ENCODE data around the gene FIGNL1.

DNA sequence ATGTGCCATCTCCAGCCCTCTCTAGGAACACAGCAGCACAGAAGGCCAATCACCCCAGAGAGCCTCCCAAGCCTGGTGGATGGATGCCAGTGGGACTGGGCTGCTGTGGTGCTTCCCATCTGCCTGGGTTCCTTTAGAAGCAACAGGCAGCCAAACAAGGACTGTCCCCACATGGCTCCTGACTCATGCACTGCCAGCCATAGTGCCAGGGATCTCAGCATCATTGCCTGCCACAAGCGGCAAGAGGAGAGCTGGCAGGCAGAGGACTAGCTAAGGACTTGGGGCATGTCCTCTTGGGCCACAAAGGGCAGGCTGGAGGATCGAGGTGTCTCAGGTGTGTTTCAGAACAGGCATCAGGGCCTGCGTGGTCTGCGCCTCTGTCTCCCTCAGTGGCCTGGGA lies 23.4 kb upstream of the FIGNL1 start:
- TF ChIP-seq, protein P1, sequence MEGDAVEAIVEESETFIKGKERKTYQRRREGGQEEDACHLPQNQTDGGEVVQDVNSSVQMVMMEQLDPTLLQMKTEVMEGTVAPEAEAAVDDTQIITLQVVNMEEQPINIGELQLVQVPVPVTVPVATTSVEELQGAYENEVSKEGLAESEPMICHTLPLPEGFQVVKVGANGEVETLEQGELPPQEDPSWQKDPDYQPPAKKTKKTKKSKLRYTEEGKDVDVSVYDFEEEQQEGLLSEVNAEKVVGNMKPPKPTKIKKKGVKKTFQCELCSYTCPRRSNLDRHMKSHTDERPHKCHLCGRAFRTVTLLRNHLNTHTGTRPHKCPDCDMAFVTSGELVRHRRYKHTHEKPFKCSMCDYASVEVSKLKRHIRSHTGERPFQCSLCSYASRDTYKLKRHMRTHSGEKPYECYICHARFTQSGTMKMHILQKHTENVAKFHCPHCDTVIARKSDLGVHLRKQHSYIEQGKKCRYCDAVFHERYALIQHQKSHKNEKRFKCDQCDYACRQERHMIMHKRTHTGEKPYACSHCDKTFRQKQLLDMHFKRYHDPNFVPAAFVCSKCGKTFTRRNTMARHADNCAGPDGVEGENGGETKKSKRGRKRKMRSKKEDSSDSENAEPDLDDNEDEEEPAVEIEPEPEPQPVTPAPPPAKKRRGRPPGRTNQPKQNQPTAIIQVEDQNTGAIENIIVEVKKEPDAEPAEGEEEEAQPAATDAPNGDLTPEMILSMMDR (IDR thresholded peaks at IDR 0.05), result no peak
- no peak for TF ChIP-seq POLR2A (IDR thresholded peaks at IDR 0.05)

All from lower leg skin (tissue), 3 donors.